GM23338 (cell line): ENCODE results near the gene ROBO1. TPM values are rescaled to one million over a fixed set of nuclear protein-coding genes. Genes with fewer than 3 reads are reported as not detected.

Experiments used
- ATAC-seq: fragments of 200-7000 bp; cut with Tn5 transposase; 3 replicates; pipeline ENCODE4 v1.9.1; 2020
- DNase-seq: peaks from one replicate; pipeline ENCODE4 v3.0.0-alpha.2; 2015; ENCODE audit warnings: low spot score
- H2AFZ ChIP-seq: fragments of 200-600 bp; sonication (generic); 2 replicates; pipeline ENCODE4 v1.8.0; 2016; ENCODE audit warnings: antibody characterized with exemption, mild to moderate bottlenecking, moderate library complexity
- H3F3A ChIP-seq: fragments of 200-600 bp; sonication (generic); replicated peaks from 2 replicates; pipeline ENCODE4 v1.8.0; 2017; ENCODE audit warnings: antibody characterized with exemption, mixed run types, low read depth
- H3K27ac ChIP-seq: fragments of 200-600 bp; sonication (generic); 2 replicates; pipeline ENCODE4 v1.6.1; 2016; ENCODE audit warnings: low read depth
- H3K27me3 ChIP-seq: fragments of 200-600 bp; sonication (generic); 2 replicates; pipeline ENCODE4 v1.8.0; 2016; ENCODE audit warnings: mild to moderate bottlenecking, mixed run types, moderate library complexity; ENCODE audit not compliant: insufficient read depth
- H3K36me3 ChIP-seq: fragments of 200-600 bp; sonication (generic); 2 replicates; pipeline ENCODE4 v1.8.0; 2016; ENCODE audit warnings: mild to moderate bottlenecking; ENCODE audit not compliant: insufficient read depth
- H3K4me1 ChIP-seq: fragments of 200-600 bp; sonication (generic); 2 replicates; pipeline ENCODE4 v1.8.0; 2016; ENCODE audit warnings: mild to moderate bottlenecking, moderate library complexity; ENCODE audit not compliant: insufficient read depth
- H3K4me2 ChIP-seq: fragments of 200-600 bp; sonication (generic); 2 replicates; pipeline ENCODE4 v1.7.1; 2017; ENCODE audit warnings: mixed run types
- H3K4me3 ChIP-seq: fragments of 200-600 bp; sonication (generic); 2 replicates; pipeline ENCODE4 v1.6.1; 2016; ENCODE audit warnings: mixed run types
- H3K79me2 ChIP-seq: fragments of 200-600 bp; sonication (generic); replicated peaks from 2 replicates; pipeline ENCODE4 v1.8.0; 2017; ENCODE audit warnings: mild to moderate bottlenecking; ENCODE audit not compliant: insufficient read depth
- H3K9me2 ChIP-seq: fragments of 200-600 bp; sonication (generic); 2 replicates; pipeline ENCODE4 v1.8.0; 2017; ENCODE audit not compliant: insufficient read depth
- H4K20me1 ChIP-seq: fragments of 200-600 bp; sonication (generic); replicated peaks from 2 replicates; pipeline ENCODE4 v1.8.0; 2017; ENCODE audit warnings: mild to moderate bottlenecking; ENCODE audit not compliant: insufficient read depth
- H3K27ac Mint-ChIP-seq: 2 replicates; pipeline ENCODE4 v1.8.0; 2020; ENCODE audit warnings: inconsistent platforms, mild to moderate bottlenecking, moderate library complexity, mixed read lengths
- H3K27me3 Mint-ChIP-seq: 3 replicates; pipeline ENCODE4 v1.8.0; 2022; ENCODE audit warnings: low read depth, mild to moderate bottlenecking, moderate library complexity, mixed read lengths, inconsistent platforms; ENCODE audit not compliant: insufficient read depth, poor library complexity
- H3K36me3 Mint-ChIP-seq: 3 replicates; pipeline ENCODE4 v1.8.0; 2021; ENCODE audit warnings: low read depth, mild to moderate bottlenecking, inconsistent platforms, moderate library complexity, mixed read lengths
- H3K4me1 Mint-ChIP-seq: 3 replicates; pipeline ENCODE4 v1.8.0; 2020; ENCODE audit warnings: mild to moderate bottlenecking, inconsistent platforms, mixed read lengths
- H3K4me3 Mint-ChIP-seq: 3 replicates; pipeline ENCODE4 v1.8.0; 2021; ENCODE audit warnings: moderate library complexity, mild to moderate bottlenecking, inconsistent platforms, mixed read lengths
- H3K9me3 Mint-ChIP-seq: 3 replicates; pipeline ENCODE4 v1.8.0; 2020; ENCODE audit warnings: moderate library complexity, mild to moderate bottlenecking, inconsistent platforms, mixed read lengths
- CTCF ChIP-seq, 2 experiments: fragments of 200-600 bp in 1 of 2; sonication (generic) in 1 of 2; conservative IDR thresholded peaks; 2 replicates each; pipeline versions ENCODE4 v1.5.1 to v1.6.1; 2016 to 2017; ENCODE audit warnings: antibody characterized with exemption in 2 of 2, low read depth in 2 of 2, mild to moderate bottlenecking in 2 of 2, moderate library complexity in 1 of 2
- NANOG ChIP-seq: IDR thresholded peaks from 2 replicates; pipeline ENCODE4 v1.6.1; 2016; ENCODE audit warnings: antibody characterized with exemption, borderline replicate concordance
- ZNF331 ChIP-seq: fragments of 250-450 bp; sonication (Bioruptor Pico); IDR thresholded peaks from 2 replicates; pipeline ENCODE4 v1.5.0; 2020; ENCODE audit warnings: low read depth, mild to moderate bottlenecking, moderate library complexity
- polyA plus RNA-seq: library from polyadenylated mRNA; unstranded; fragments of >200 nt; fragmentation: Nextera tagmentation; extraction: Ambion mirVana; gene quantifications from 2 replicates; pipeline ENCODE4 v1.2.1, GENCODE V29; 2016
- total RNA-seq: library from RNA; depleted of rRNA; stranded (reverse); fragments of >200 nt; shearing (Covaris generic); gene quantifications from 2 replicates; pipeline ENCODE4 v1.2.3, GENCODE V29; 2014
- TF ChIP-seq, protein P1 (sequence below): fragments of 250-450 bp; sonication (Bioruptor Pico); IDR thresholded peaks from 2 replicates; pipeline ENCODE4 v1.5.0; 2020; ENCODE audit warnings: mild to moderate bottlenecking, moderate library complexity

Gene ROBO1
- total and polyA plus RNA-seq, 2 experiments from 2014 or later = 19.2 to 78.3 TPM

DNA sequence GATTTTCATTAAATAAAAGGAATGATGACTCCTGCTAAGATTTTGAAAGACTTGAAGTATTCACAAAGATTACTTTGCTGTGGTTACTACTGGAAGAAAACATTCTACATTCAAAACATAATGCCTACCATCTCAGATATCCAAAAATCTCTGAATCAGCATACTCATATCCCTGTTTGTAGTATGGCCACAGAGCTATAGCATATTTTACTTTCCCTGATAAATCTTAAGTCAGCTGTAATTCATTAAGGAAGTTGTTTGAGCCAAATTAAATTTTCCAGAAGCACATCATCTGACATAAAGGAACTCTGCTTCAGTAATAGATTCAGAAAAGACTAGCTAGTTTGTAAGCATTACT lies 942.0 kb downstream of the ROBO1 start:
- H3K27me3 ChIP-seq = no peaks in the 10 kb centered on the region
- H3K4me1 Mint-ChIP-seq = no peaks in the 10 kb centered on the region; the same call in 1 of the 3 replicates
- H3K36me3 ChIP-seq = no peaks in the 10 kb centered on the region
- no peaks in the 10 kb centered on the region for H3K9me2 ChIP-seq
- no peak for TF ChIP-seq CTCF (conservative IDR thresholded peaks at IDR 0.05; ENCODE audit: low read depth in 2 of 2)
- TF ChIP-seq NANOG = no peak
- TF ChIP-seq, protein P1, sequence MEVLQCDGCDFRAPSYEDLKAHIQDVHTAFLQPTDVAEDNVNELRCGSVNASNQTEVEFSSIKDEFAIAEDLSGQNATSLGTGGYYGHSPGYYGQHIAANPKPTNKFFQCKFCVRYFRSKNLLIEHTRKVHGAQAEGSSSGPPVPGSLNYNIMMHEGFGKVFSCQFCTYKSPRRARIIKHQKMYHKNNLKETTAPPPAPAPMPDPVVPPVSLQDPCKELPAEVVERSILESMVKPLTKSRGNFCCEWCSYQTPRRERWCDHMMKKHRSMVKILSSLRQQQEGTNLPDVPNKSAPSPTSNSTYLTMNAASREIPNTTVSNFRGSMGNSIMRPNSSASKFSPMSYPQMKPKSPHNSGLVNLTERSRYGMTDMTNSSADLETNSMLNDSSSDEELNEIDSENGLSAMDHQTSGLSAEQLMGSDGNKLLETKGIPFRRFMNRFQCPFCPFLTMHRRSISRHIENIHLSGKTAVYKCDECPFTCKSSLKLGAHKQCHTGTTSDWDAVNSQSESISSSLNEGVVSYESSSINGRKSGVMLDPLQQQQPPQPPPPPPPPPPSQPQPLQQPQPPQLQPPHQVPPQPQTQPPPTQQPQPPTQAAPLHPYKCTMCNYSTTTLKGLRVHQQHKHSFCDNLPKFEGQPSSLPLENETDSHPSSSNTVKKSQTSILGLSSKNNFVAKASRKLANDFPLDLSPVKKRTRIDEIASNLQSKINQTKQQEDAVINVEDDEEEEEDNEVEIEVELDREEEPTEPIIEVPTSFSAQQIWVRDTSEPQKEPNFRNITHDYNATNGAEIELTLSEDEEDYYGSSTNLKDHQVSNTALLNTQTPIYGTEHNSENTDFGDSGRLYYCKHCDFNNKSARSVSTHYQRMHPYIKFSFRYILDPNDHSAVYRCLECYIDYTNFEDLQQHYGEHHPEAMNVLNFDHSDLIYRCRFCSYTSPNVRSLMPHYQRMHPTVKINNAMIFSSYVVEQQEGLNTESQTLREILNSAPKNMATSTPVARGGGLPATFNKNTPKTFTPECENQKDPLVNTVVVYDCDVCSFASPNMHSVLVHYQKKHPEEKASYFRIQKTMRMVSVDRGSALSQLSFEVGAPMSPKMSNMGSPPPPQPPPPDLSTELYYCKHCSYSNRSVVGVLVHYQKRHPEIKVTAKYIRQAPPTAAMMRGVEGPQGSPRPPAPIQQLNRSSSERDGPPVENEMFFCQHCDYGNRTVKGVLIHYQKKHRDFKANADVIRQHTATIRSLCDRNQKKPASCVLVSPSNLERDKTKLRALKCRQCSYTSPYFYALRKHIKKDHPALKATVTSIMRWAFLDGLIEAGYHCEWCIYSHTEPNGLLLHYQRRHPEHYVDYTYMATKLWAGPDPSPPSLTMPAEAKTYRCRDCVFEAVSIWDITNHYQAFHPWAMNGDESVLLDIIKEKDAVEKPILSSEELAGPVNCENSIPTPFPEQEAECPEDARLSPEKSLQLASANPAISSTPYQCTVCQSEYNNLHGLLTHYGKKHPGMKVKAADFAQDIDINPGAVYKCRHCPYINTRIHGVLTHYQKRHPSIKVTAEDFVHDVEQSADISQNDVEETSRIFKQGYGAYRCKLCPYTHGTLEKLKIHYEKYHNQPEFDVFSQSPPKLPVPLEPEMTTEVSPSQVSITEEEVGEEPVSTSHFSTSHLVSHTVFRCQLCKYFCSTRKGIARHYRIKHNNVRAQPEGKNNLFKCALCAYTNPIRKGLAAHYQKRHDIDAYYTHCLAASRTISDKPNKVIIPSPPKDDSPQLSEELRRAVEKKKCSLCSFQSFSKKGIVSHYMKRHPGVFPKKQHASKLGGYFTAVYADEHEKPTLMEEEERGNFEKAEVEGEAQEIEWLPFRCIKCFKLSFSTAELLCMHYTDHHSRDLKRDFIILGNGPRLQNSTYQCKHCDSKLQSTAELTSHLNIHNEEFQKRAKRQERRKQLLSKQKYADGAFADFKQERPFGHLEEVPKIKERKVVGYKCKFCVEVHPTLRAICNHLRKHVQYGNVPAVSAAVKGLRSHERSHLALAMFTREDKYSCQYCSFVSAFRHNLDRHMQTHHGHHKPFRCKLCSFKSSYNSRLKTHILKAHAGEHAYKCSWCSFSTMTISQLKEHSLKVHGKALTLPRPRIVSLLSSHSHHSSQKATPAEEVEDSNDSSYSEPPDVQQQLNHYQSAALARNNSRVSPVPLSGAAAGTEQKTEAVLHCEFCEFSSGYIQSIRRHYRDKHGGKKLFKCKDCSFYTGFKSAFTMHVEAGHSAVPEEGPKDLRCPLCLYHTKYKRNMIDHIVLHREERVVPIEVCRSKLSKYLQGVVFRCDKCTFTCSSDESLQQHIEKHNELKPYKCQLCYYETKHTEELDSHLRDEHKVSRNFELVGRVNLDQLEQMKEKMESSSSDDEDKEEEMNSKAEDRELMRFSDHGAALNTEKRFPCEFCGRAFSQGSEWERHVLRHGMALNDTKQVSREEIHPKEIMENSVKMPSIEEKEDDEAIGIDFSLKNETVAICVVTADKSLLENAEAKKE = no peak
- no peak for TF ChIP-seq ZNF331 (CRISPR knock-in tag)
- H3K4me3 ChIP-seq = no peak overlapping the region
- no peak overlapping the region for H3K4me2 ChIP-seq
- no peaks in the 10 kb centered on the region for H3K27me3 Mint-ChIP-seq
- no peak overlapping the region for H3K4me3 Mint-ChIP-seq
- H3K79me2 ChIP-seq = no peaks in the 10 kb centered on the region; the same call in 1 of the 2 replicates
- H3K36me3 Mint-ChIP-seq = peaks cover 2% of the 10 kb centered on the region; the same call in 1 of the 3 replicates
- no peaks in the 10 kb centered on the region for H3F3A ChIP-seq
- H3K27ac ChIP-seq = no peak overlapping the region
- H4K20me1 ChIP-seq = no peaks in the 10 kb centered on the region
- H3K27ac Mint-ChIP-seq = no peak overlapping the region
- ATAC-seq = no peak
- no peak for DNase-seq
- no peaks in the 10 kb centered on the region for H3K4me1 ChIP-seq
- no peaks in the 10 kb centered on the region; the same call in 2 of the 3 replicates for H3K9me3 Mint-ChIP-seq
- no peak overlapping the region for H2AFZ ChIP-seq
